GM12875 (cell line): ENCODE measurements around the gene TIMP4.

Experiments
- H3K4me3 ChIP-seq: one replicate; pipeline ENCODE4 v1.5.1; 2011; ENCODE audit warnings: low read depth, low read length, control low read depth
- TF ChIP-seq, protein P1 (sequence below): IDR thresholded peaks from 2 replicates; pipeline ENCODE4 v1.5.1; 2011; ENCODE audit warnings: low read depth, mild to moderate bottlenecking, control low read depth, inconsistent platforms, low read length, moderate library complexity, borderline replicate concordance; ENCODE audit not compliant: insufficient read depth

The TIMP4 gene

DNA sequence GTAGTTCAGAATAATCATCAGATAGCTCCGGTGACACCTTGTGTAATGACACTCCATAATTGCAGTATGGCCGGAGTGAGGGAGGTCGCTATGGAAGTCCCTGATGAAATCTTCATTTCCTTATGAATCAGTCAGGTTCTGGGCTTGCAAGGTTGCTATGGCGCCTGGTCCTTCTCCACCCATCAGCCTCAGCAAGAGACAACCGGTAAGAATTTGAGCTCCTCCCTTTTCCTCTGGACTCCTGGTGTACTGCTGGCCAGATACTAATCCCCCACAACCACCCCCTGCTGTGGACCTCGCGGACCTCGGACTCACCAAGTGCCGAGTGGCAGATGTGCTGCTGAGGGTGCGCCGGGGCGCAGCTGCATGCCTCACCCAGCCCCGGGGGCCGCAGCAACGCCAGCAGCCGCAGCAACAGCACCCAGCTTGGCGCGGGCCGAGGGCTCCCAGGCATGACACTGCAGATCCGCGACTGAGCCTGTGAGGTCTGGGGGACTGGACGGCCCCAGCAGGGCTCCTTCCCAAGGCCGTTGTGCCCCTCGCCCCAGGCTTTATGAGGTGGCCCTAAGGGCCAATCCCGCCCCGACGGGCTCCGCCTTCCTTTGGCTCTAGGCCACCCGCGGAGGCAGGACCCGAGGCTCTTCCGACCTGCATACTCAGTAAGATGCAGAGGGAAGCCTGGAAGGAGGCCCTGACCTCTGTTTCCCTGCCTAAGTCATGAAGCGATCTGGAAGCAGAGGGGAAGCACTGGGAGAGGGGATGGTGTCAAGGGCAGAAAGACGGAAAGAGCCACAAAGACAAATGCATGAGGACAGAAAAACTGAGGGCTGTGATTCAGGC, at the start of gene TIMP4:
TSS of gene TIMP4 (minus strand) at position 526 of the 840 bp plus-strand sequence. CDS start at position 454, 72 bp downstream.
- TF ChIP-seq, protein P1, sequence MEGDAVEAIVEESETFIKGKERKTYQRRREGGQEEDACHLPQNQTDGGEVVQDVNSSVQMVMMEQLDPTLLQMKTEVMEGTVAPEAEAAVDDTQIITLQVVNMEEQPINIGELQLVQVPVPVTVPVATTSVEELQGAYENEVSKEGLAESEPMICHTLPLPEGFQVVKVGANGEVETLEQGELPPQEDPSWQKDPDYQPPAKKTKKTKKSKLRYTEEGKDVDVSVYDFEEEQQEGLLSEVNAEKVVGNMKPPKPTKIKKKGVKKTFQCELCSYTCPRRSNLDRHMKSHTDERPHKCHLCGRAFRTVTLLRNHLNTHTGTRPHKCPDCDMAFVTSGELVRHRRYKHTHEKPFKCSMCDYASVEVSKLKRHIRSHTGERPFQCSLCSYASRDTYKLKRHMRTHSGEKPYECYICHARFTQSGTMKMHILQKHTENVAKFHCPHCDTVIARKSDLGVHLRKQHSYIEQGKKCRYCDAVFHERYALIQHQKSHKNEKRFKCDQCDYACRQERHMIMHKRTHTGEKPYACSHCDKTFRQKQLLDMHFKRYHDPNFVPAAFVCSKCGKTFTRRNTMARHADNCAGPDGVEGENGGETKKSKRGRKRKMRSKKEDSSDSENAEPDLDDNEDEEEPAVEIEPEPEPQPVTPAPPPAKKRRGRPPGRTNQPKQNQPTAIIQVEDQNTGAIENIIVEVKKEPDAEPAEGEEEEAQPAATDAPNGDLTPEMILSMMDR = no peak
- H3K4me3 ChIP-seq = no peak within 1 kb of the TSS

DNA sequence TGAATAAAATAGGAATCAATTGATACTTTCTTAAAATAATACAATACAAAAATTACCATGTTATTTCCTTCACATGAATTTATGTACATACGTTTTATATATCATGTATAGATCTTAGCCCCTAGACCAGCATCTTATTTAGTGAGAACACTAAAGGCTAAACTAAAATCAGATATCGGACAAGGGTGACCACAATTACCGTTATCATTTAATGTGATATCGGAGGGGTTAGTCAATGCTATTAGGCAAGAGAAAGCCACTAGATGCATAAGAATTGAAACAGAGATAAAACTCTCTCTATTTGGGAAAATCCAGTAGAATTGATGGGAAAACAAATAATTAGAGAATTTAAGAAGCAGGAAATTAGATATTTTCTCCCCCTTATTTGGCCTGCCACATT, 46.5 kb upstream of the TIMP4 start:
- no peak overlapping the region for H3K4me3 ChIP-seq
- TF ChIP-seq, protein P1 = no peak

DNA sequence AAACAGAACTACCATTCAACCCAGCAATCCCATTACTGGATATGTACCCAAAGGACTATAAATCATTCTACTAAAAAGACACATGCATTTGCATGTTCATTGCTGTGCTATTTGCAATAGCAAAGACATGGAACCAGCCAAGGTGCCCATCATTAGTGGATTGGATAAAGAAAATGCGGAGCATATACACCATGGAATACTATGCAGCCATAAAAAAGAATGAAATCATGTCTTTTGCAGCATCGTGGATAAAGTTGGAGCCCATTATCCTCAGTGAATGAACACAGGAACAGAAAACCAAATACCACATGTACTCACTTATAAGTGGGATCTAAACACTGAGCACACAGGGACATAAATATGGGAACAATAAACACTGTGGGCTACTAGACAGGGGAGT, 43.1 kb upstream of the TIMP4 start:
- TF ChIP-seq, protein P1 = no peak
- H3K4me3 ChIP-seq = no peak overlapping the region

DNA sequence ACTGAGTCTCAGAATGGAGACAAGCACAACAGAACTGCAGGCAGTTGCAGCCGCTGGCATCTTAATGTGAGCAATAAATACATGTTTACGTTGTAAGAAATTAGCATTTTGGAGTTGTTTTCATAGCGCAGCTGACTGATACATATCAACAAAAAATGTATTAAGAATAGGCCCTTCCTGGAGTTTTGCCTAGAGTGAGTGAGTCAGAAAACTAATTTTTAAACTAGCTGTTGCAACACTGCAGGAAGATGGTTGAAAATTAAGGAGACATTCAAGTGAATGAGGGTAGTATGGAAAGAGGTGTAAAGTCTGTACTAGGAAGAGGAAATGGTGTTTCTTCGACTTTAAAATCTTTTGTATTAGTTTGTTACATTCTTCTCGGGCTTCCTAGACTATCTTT, 39.6 kb upstream of the TIMP4 start:
- TF ChIP-seq, protein P1 = no peak
- no peak overlapping the region for H3K4me3 ChIP-seq

DNA sequence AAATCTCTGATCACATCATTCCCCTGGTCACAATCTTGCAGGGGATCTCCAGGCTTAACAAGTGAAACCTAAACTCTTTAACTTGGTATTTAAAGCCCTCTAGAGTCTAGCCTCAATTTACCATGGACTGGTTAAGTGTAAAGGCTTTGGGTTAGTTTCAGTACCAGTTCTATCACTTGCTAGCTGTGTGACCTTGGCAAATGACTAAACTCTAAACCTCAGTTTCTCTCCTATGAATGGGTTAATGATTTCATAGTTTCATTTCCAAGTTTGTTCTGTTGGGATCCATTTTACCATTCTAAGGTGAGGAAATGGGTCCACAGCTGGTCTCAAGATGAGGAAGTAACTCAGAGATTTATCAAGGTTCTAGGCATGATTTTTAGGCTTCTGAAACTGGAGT, 38.8 kb upstream of the TIMP4 start:
- TF ChIP-seq, protein P1 = no peak
- no peak overlapping the region for H3K4me3 ChIP-seq

DNA sequence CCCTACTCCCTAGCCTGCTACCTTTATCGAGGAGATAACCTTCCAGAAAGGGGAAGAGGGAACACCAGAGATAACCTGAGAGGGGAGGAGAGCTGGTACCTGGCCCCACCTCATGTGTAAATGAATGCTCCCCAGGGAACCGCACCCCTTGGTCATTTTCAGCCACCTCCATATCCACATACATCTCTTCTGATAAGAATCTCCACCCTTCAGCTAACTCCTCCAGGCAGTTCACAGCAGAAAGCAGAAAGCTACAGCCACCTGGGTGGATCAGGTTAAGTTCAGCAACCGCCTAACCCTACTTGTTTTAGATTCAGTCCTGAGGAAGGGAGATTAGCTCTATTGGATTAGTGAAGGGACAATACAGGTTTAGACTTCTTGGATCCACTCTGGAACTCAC, 38.0 kb upstream of the TIMP4 start:
- TF ChIP-seq, protein P1 = no peak
- no peak overlapping the region for H3K4me3 ChIP-seq

DNA sequence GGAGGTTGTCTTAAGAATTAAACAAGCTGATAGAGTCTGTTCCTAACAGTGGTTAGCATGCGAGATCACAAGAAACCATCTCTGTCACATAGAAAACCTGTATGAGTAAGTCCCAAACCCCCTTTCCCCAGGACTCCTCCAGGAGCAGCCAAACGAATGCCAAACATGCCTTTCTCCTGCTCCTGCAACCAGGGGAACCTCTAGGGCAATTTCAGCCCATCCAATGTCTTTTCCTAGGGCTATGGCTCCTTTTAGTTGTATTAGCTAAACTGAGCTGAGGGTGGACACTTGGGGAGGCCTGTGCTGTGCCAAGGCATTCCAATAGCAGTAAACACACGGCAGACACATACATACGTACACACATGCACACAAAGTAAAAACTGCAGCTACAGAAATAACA, 36.5 kb upstream of the TIMP4 start:
- TF ChIP-seq, protein P1 = no peak
- H3K4me3 ChIP-seq = no peak overlapping the region
